ENCODE results near the gene ZNF654.

Gene ZNF654

GRCh38 chr3:88046766-88047165 is 12.3 kb upstream of the ZNF654 start:
- Histone ChIP-seq H4K20me1 (ENCODE audit: insufficient read depth) (no peaks in the 10 kb centered on the region), H3K9ac (no peak overlapping the region), H3K4me1 (ENCODE audit: low read depth, poor library complexity, severe bottlenecking) (peaks cover 2% of the 10 kb centered on the region), H3K4me2 (no peak overlapping the region), H3K36me3 (ENCODE audit: insufficient read depth) (no peaks in the 10 kb centered on the region), H3K27ac (no peak overlapping the region), H2AFZ (ENCODE audit: low read depth) (no peak overlapping the region), H3K4me3 (IDR thresholded peaks at IDR 0.05; ENCODE audit: insufficient read depth, low read depth, low read length) (no peak overlapping the region), H3K79me2 (ENCODE audit: insufficient read depth, low read depth) (no peaks in the 10 kb centered on the region), H3K27me3 (ENCODE audit: insufficient read depth, low read depth) (no peaks in the 10 kb centered on the region)
- TF ChIP-seq, protein P1, sequence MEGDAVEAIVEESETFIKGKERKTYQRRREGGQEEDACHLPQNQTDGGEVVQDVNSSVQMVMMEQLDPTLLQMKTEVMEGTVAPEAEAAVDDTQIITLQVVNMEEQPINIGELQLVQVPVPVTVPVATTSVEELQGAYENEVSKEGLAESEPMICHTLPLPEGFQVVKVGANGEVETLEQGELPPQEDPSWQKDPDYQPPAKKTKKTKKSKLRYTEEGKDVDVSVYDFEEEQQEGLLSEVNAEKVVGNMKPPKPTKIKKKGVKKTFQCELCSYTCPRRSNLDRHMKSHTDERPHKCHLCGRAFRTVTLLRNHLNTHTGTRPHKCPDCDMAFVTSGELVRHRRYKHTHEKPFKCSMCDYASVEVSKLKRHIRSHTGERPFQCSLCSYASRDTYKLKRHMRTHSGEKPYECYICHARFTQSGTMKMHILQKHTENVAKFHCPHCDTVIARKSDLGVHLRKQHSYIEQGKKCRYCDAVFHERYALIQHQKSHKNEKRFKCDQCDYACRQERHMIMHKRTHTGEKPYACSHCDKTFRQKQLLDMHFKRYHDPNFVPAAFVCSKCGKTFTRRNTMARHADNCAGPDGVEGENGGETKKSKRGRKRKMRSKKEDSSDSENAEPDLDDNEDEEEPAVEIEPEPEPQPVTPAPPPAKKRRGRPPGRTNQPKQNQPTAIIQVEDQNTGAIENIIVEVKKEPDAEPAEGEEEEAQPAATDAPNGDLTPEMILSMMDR (conservative IDR thresholded peaks at IDR 0.05; ENCODE audit: low read depth, low read length): no peak

DNA sequence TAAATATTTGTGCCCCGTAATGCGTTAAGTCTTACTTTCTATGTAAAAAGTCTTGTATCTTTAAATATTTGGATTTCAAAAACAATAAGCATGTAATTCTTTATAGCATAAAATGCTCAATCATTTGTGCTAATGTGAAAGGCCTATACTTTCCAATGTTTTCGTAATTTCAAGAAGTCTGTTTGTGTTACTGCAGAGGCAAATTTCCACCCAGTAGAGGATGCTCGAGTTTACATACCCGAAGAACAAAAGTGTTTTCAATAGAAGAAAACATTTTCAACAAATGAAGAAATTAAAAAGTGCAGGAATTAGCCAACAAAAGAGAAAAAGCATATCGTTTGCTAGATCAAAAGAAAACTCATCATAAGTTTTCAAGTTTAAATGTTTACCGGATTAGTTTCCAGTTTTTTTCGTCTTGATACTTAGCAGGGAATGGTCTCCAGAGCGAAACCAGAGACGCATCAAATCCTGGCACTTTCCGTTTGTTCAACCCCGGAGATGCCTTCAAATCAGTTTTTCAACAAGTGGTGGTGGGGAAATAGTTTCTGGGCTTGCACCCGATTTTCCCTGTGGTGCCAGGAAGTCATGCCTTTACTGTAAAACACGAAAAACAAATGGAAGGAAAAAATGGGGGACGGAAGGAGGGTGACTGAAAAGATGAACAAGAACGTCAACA is 1.3 kb upstream of the ZNF654 start:
- peak overlapping the region; percentile 62 for H3K4me2 ChIP-seq
- peaks cover 28% of the 10 kb centered on the region for H3K4me1 ChIP-seq (ENCODE audit: low read depth, poor library complexity, severe bottlenecking)
- peak overlapping the region; percentile 32; the same call in 1 of the 2 replicates for H3K9ac ChIP-seq
- peaks cover 26% of the 10 kb centered on the region for H3K79me2 ChIP-seq (ENCODE audit: insufficient read depth, low read depth)
- H2AFZ ChIP-seq (ENCODE audit: low read depth): peak overlapping the region; percentile 52
- TF ChIP-seq, protein P1 (conservative IDR thresholded peaks at IDR 0.05; ENCODE audit: low read depth, low read length): no peak
- H3K36me3 ChIP-seq (ENCODE audit: insufficient read depth): no peaks in the 10 kb centered on the region
- no peaks in the 10 kb centered on the region for H3K27me3 ChIP-seq (ENCODE audit: insufficient read depth, low read depth)
- no peaks in the 10 kb centered on the region for H4K20me1 ChIP-seq (ENCODE audit: insufficient read depth)
- H3K27ac ChIP-seq: peak overlapping the region; percentile 44; the same call in 1 of the 2 replicates
- peak overlapping the region; percentile 49 for H3K4me3 ChIP-seq (IDR thresholded peaks at IDR 0.05; ENCODE audit: insufficient read depth, low read depth, low read length)

DNA sequence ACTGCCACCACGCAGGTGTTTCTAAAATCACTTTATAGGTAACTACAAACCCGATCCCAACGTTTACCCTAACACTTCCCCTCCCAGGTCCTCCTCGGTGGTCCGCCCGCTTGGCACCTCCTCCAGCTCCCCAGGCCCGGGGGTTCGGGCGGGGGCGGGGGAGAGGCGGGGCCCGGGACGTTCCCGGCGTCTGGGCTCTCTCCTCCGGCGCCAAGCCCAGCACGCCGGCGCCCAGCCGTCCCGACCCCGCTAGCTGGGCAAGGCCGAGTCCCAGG is 812 bp upstream of the ZNF654 start:
- Histone ChIP-seq H3K4me3 (IDR thresholded peaks at IDR 0.05; ENCODE audit: insufficient read depth, low read depth, low read length) (peak overlapping the region; percentile 49), H4K20me1 (ENCODE audit: insufficient read depth) (no peaks in the 10 kb centered on the region), H2AFZ (ENCODE audit: low read depth) (peak overlapping the region; percentile 52), H3K27me3 (ENCODE audit: insufficient read depth, low read depth) (no peaks in the 10 kb centered on the region), H3K79me2 (ENCODE audit: insufficient read depth, low read depth) (peaks cover 26% of the 10 kb centered on the region), H3K4me1 (ENCODE audit: low read depth, poor library complexity, severe bottlenecking) (peaks cover 23% of the 10 kb centered on the region), H3K27ac (peak overlapping the region; percentile 44), H3K4me2 (peak overlapping the region; percentile 62), H3K36me3 (ENCODE audit: insufficient read depth) (no peaks in the 10 kb centered on the region), H3K9ac (peak overlapping the region; percentile 32; the same call in 1 of the 2 replicates)
- TF ChIP-seq, protein P1 (conservative IDR thresholded peaks at IDR 0.05; ENCODE audit: low read depth, low read length): no peak

DNA sequence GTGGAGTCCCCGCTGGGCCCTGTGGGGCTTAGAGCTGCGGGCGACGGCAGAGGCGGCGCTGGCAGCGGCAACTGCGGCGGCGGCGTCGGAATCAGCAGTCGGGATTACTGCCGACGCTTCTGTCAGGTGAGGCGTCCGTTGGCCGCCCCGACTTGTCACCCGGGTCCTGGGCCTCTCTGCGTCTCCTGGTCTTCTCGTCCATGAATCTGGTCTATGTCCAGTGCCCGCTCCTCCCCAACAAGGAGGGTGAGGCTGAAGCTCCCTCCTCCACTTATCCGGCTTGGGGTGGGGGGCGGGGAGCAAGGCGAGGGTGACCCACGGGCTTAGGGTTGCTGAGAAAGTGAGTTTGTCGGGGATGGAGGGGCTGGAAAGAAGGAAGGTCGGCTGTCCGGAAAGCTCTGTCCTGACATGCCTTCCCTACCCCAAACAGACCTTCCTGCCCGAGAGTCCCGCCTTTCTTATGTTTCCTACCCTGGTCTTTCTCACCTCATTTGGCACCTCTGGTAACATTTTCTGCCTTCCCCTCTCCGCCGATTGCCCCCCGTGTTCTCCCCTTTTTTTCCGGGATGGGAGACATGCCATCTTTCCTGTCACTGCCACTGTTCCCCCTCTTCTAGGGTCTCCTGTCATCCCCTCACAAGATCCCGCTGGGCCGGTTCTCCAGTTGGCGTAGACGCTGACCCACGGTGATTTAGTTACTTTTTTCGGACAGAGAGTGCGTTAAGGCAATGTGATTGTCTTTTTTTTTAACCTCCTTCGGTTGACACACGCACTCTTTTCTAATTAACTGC is 520 bp downstream of the ZNF654 start:
- Histone ChIP-seq H3K27ac (peak overlapping the region; percentile 26; the same call in 1 of the 2 replicates), H3K79me2 (ENCODE audit: insufficient read depth, low read depth) (peaks cover 31% of the 10 kb centered on the region), H4K20me1 (ENCODE audit: insufficient read depth) (no peaks in the 10 kb centered on the region)

More for the DNA sequence above, 520 bp downstream of the ZNF654 start:
- Histone ChIP-seq H2AFZ (ENCODE audit: low read depth) (peak overlapping the region; percentile 34), H3K4me2 (peak overlapping the region; percentile 86), H3K27me3 (ENCODE audit: insufficient read depth, low read depth) (no peaks in the 10 kb centered on the region), H3K4me3 (IDR thresholded peaks at IDR 0.05; ENCODE audit: insufficient read depth, low read depth, low read length) (peak overlapping the region; percentile 73), H3K9ac (peak overlapping the region; percentile 61; the same call in 1 of the 2 replicates), H3K4me1 (ENCODE audit: low read depth, poor library complexity, severe bottlenecking) (peaks cover 23% of the 10 kb centered on the region), H3K36me3 (ENCODE audit: insufficient read depth) (no peaks in the 10 kb centered on the region)
- TF ChIP-seq, protein P1 (conservative IDR thresholded peaks at IDR 0.05; ENCODE audit: low read depth, low read length): no peak
